Measurements from ENCODE around the gene FRMD3. TPM values are rescaled to one million over a fixed set of nuclear protein-coding genes. Genes with fewer than 3 reads are reported as not detected.

The FRMD3 gene
- total RNA-seq, 2 donors from 2014 or later = 0.38 to 0.46 TPM

DNA sequence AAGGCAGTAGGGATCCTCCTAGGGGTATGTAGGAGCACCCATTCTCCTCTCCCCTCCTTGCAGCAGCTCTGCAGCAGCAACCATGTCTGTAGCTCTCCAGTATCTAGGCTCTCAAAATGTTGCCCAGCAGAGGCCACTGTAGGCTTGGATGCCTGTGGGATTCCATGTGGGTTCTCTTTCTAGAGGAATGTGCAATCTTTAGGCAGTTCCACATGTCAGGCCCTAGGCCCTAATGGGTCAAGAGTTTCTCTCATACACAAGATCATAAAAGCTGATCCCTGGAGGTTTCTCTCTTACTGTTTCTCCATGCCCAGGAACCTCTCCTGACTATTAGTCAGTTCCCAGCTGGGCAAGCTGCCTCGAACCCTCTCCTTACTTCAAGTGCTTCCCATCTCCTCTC, 215.8 kb downstream of the FRMD3 start:
- Mint-ChIP-seq H3K4me3 (no peak overlapping the region), H3K27me3 (ENCODE audit: low read depth) (no peaks in the 10 kb centered on the region), H3K4me1 (ENCODE audit: low read depth) (no peaks in the 10 kb centered on the region), H3K36me3 (ENCODE audit: insufficient read depth in 2 of 2) (peaks cover 0 to 3% of the 10 kb centered on the region in 2 donors), H3K9me3 (peaks cover 10 to 13% of the 10 kb centered on the region in 2 donors), H3K27ac (no peak overlapping the region)
- DNase-seq (no peak), ATAC-seq (replicated peaks in 1 of 2) (no peak)

DNA sequence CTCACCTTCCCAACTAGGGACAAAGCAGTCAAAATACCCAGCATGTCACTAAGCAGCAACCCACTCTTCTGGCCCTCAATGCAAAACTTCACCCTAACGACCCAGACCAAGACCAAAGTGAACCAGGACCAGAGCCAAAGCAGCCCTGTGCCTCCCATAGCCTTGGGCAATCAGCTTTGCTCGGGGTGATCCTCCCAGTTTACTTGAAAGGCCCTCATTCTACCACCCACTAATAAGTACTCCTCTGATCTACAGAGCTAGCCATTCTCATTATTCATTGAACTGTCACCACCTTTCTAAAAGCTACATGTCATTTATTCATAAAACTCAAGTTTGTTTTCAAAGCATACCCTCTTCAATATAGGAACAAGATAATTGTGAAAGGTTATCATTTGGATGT, 221.0 kb downstream of the FRMD3 start:
- H3K27ac Mint-ChIP-seq = no peak overlapping the region
- H3K9me3 Mint-ChIP-seq = peaks cover 6 to 13% of the 10 kb centered on the region in 2 donors
- no peak for ATAC-seq (replicated peaks in 1 of 2)
- no peaks in the 10 kb centered on the region for H3K4me1 Mint-ChIP-seq (ENCODE audit: low read depth)
- no peaks in the 10 kb centered on the region for H3K27me3 Mint-ChIP-seq (ENCODE audit: low read depth)
- DNase-seq = no peak
- no peak overlapping the region for H3K4me3 Mint-ChIP-seq
- H3K36me3 Mint-ChIP-seq (ENCODE audit: insufficient read depth in 2 of 2) = peaks cover 0 to 3% of the 10 kb centered on the region in 2 donors

DNA sequence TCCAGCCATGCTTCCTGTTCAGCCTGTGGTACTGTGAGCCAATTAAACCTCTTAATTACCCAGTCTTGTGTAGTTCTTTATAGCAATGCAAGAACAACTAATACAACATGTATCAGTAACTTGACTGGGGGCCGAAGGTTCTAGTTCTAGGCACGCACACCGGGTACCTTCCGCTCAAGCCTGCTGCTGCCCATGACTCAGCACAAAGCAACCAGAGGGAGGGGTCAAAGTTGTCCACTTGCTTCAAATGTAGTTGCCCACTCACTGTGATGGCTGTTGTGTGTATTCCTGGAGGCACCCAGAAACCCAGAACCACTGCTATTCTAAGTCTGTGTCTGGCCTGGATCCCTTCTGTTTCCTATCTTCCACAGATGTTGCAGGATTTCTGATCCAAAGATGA, 222.6 kb downstream of the FRMD3 start:
- Mint-ChIP-seq H3K4me1 (ENCODE audit: low read depth) (no peaks in the 10 kb centered on the region), H3K27ac (no peak overlapping the region), H3K9me3 (peaks cover 6 to 9% of the 10 kb centered on the region in 2 donors), H3K27me3 (ENCODE audit: low read depth) (no peaks in the 10 kb centered on the region), H3K4me3 (no peak overlapping the region), H3K36me3 (ENCODE audit: insufficient read depth in 2 of 2) (no peaks in the 10 kb centered on the region)
- DNase-seq (no peak), ATAC-seq (replicated peaks in 1 of 2) (no peak)

DNA sequence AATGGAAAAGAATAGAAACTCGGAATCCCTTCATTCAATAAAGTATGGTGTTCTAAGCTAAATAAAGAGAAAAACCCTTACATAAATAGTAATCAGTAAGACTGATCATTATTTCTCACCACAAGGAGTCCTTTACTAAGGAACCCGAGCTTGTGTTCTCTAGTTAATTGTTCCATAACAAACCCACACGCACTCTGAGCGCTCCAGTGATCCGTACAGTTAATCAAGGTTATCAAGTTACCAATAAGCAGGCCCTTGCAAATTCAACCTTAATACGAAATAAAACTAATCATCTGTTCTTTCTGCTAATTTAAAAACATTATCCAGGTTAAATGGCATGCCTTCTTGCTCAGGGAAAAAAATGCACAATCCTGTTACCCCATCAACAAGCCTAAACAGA, 224.4 kb downstream of the FRMD3 start:
- no peak for DNase-seq
- Mint-ChIP-seq H3K27ac (no peak overlapping the region), H3K36me3 (ENCODE audit: insufficient read depth in 2 of 2) (no peaks in the 10 kb centered on the region), H3K4me3 (no peak overlapping the region), H3K4me1 (ENCODE audit: low read depth) (no peaks in the 10 kb centered on the region), H3K9me3 (no peaks in the 10 kb centered on the region), H3K27me3 (ENCODE audit: low read depth) (no peaks in the 10 kb centered on the region)
- ATAC-seq (replicated peaks in 1 of 2) = no peak

DNA sequence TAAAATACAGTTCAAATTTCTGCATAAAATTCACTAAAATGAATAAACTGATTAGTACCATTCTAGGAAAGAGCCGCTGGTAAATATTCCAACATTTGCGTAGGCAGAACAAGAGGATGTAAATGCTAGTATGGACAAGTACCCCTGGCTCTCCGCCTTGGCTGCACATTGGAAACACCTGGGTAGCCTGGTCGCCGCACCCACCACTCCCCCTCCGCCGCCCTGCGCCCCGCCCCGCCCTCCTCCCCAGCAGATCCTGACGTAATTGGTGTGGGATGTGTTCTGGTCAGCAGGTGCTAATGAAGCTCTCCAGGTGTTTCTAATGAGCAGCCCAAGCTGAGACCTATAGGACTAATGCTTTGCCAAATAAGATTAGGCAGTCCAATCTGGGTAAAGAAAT, 225.7 kb downstream of the FRMD3 start:
- Mint-ChIP-seq H3K4me3 (no peak overlapping the region), H3K27me3 (ENCODE audit: low read depth) (no peaks in the 10 kb centered on the region), H3K4me1 (ENCODE audit: low read depth) (no peaks in the 10 kb centered on the region), H3K36me3 (ENCODE audit: insufficient read depth in 2 of 2) (no peaks in the 10 kb centered on the region), H3K27ac (no peak overlapping the region), H3K9me3 (no peaks in the 10 kb centered on the region)
- DNase-seq (no peak), ATAC-seq (replicated peaks in 1 of 2) (no peak)

DNA sequence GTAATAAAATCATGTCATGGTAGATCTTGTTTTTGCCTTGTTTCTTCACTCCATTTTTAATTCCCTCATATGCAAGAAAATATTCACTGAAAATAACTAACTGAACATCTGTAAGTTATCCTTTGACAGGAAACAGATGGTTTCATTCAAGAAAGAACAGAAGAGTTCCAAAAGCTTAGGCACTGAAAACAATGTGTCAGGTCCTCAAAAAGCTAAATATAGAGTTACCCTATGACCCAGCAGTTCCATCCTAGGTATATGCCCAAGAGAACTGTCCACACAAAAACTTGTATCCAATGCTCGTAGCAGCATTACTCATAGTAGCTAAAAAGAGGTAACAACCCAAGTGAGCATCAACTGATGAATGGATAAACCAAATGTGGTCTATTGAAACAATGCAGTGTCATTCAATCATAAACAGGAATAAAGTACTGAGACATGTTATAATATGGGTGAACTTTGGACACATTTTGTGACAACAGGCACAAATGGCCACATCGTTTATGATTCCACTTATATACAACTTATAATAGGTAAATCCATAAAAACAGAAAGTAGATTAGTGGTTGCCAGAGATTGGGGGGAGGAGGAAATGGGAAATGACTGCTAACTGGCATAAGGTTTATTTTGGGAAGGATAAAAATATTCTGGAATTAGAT, 231.0 kb downstream of the FRMD3 start:
- no peaks in the 10 kb centered on the region for H3K4me1 Mint-ChIP-seq (ENCODE audit: low read depth)
- ATAC-seq (replicated peaks in 1 of 2) (no peak), DNase-seq (no peak)
- no peak overlapping the region for H3K4me3 Mint-ChIP-seq
- H3K27ac Mint-ChIP-seq = peak overlapping the region; percentile 51
- H3K27me3 Mint-ChIP-seq (ENCODE audit: low read depth) = no peaks in the 10 kb centered on the region
- H3K9me3 Mint-ChIP-seq = no peaks in the 10 kb centered on the region
- H3K36me3 Mint-ChIP-seq (ENCODE audit: insufficient read depth in 2 of 2) = no peaks in the 10 kb centered on the region

DNA sequence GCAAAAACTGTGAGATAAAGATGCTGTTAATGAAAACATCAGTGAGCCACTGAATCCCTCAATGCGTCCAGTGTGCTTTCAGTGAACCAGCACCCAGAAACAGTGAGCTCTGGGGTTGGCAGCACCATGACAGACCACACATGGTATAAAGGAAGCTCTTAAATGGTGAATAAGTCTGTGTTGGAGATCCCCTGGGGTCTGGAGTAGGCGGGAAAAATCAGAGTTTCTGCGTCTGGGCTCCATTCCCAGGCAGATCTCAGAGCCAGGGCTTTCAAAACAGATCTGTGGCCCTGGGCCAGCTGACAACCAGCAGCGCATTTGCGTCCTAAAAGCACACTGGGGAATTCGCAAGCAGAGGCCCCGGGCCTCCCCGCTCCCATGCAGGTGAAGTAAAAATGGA, 233.5 kb downstream of the FRMD3 start:
- no peaks in the 10 kb centered on the region for H3K27me3 Mint-ChIP-seq (ENCODE audit: low read depth)
- H3K4me1 Mint-ChIP-seq (ENCODE audit: low read depth) = peaks cover 1% of the 10 kb centered on the region
- no peak for ATAC-seq (replicated peaks in 1 of 2)
- H3K27ac Mint-ChIP-seq = no peak overlapping the region
- H3K4me3 Mint-ChIP-seq = no peak overlapping the region
- no peaks in the 10 kb centered on the region for H3K36me3 Mint-ChIP-seq (ENCODE audit: insufficient read depth in 2 of 2)
- no peaks in the 10 kb centered on the region for H3K9me3 Mint-ChIP-seq
- no peak for DNase-seq

DNA sequence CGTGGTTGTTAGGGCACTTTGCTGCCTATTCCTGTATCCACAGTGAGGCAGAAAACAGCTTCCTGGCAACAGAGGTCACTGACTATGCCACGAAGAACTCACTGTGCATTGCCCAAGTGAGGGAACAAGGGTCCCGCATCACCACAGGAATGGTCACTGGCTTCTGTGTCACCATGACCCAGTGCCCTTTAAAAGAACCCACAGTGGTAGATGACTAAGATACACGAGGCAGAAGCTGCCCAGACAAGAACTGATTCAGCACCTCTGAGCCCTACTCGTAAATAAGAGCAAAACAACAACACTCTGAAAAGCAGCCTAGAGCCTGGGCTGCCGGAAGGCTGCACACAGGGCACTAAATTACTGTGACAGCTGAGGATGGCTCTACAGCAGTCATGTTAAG, 238.6 kb downstream of the FRMD3 start:
- Mint-ChIP-seq H3K27me3 (ENCODE audit: low read depth) (no peaks in the 10 kb centered on the region), H3K4me3 (no peak overlapping the region), H3K9me3 (no peaks in the 10 kb centered on the region), H3K36me3 (ENCODE audit: insufficient read depth in 2 of 2) (no peaks in the 10 kb centered on the region), H3K4me1 (ENCODE audit: low read depth) (peaks cover 5% of the 10 kb centered on the region), H3K27ac (no peak overlapping the region)
- DNase-seq (no peak), ATAC-seq (replicated peaks in 1 of 2) (peak; percentile 46 to 69)

DNA sequence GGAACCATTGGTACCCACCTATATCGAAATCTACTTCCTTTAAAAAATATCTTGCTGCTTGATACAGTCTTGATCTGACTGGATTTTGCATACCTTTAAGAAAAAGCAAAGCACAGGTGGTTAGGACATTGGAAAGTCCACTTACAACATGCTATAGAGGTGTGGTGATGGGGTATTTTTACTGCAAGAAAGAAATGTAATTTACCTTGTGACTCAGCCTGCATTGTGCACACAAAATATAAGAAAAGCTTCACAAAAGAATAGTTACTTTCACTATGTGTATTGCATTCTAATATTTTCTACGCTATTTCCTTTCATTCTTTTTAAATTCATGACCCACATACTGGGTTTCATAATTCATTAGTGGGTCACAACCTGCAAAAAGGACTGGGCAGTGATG, 239.1 kb downstream of the FRMD3 start:
- Mint-ChIP-seq H3K27me3 (ENCODE audit: low read depth) (no peaks in the 10 kb centered on the region), H3K4me3 (no peak overlapping the region), H3K4me1 (ENCODE audit: low read depth) (peaks cover 5% of the 10 kb centered on the region), H3K36me3 (ENCODE audit: insufficient read depth in 2 of 2) (no peaks in the 10 kb centered on the region), H3K27ac (no peak overlapping the region), H3K9me3 (no peaks in the 10 kb centered on the region)
- ATAC-seq (replicated peaks in 1 of 2) (peak in 1 of 2 donors; percentile 17), DNase-seq (no peak)

DNA sequence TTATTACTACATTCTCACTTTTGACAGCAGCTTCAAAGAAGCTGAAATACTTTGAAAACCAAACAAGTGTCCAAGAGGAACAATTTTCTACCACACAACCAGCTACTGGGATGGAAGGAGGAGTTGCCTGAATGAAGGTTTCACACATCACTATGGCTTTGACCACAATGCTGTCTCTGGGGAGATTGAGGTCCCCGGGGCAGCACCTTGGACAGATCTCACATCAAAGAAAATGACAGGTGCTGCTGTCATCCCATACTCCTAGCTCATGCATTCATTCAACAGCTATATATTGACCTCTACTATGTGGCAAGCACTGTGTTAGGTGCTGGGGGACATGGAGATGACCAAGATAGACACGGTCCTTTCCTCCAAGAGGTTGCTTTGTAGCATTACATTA, 242.1 kb downstream of the FRMD3 start:
- Mint-ChIP-seq H3K9me3 (no peaks in the 10 kb centered on the region), H3K27ac (no peak overlapping the region), H3K36me3 (ENCODE audit: insufficient read depth in 2 of 2) (no peaks in the 10 kb centered on the region), H3K4me1 (ENCODE audit: low read depth) (peaks cover 5% of the 10 kb centered on the region), H3K4me3 (no peak overlapping the region), H3K27me3 (ENCODE audit: low read depth) (no peaks in the 10 kb centered on the region)
- DNase-seq (no peak), ATAC-seq (replicated peaks in 1 of 2) (no peak)

DNA sequence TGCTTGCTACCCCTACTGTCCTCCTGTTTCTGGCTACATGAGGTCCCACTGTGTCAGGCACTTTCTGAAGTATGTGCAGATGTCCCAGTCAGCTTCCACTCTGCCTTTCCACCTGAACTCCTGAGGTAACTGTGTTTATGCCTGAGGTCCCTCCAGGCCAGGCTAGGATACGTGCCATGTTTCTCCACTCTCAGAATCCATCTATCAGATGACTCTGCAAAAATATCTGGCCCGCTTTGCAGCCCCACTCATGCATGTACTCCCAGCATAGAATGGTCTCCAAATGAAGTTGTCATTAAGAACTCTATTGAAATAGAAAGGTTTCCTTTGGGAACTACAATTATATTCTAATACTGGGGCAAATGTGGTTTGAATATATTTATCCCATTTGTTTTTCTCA, 243.4 kb downstream of the FRMD3 start:
- DNase-seq (no peak), ATAC-seq (replicated peaks in 1 of 2) (no peak)
- H3K4me3 Mint-ChIP-seq = no peak overlapping the region
- no peak overlapping the region for H3K27ac Mint-ChIP-seq
- no peaks in the 10 kb centered on the region for H3K9me3 Mint-ChIP-seq
- H3K4me1 Mint-ChIP-seq (ENCODE audit: low read depth) = peaks cover 5% of the 10 kb centered on the region
- no peaks in the 10 kb centered on the region for H3K27me3 Mint-ChIP-seq (ENCODE audit: low read depth)
- H3K36me3 Mint-ChIP-seq (ENCODE audit: insufficient read depth in 2 of 2) = no peaks in the 10 kb centered on the region

DNA sequence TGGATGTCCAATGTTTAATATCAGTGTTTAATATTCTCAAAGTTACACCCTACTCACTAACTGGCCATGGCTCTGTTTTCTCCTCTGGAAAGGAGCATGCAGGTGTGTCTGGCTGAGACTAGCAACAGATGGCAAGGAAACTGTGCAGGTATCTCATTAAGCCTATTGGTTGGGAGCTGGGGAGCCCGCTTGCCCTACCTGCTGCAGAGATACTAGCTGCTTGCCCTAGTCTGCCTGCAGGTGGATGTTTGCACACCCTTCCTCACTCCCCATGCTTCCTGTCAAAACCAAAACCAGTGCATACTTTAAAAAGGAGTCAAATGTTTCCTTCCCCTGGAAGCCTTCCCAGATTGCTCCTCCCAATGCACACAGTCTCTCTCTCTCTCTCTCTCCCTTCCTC, 247.0 kb downstream of the FRMD3 start:
- Mint-ChIP-seq H3K27ac (no peak overlapping the region), H3K4me3 (no peak overlapping the region), H3K36me3 (ENCODE audit: insufficient read depth in 2 of 2) (no peaks in the 10 kb centered on the region), H3K4me1 (ENCODE audit: low read depth) (no peaks in the 10 kb centered on the region), H3K9me3 (no peaks in the 10 kb centered on the region), H3K27me3 (ENCODE audit: low read depth) (no peaks in the 10 kb centered on the region)
- DNase-seq (no peak), ATAC-seq (replicated peaks in 1 of 2) (no peak)

DNA sequence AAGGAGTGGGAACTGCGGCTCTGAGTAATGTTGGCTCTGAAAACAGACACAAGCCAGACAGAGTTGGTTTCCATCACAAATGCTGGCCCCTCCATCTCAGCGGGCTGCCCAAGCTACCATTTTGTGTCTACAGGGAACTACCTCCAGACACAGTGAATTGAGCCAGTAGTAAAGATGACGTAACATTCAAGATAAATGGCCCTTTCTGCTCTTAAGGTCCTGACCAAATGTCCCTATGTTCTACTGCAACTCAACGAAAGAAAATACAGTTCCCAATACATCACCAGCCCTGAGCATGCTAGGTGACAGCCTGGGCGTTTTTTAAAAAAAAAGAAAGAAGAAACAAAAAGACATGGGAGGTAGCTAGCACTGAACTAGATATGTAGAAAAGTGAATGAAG, 247.5 kb downstream of the FRMD3 start:
- Mint-ChIP-seq H3K27ac (no peak overlapping the region), H3K9me3 (no peaks in the 10 kb centered on the region), H3K4me3 (no peak overlapping the region), H3K27me3 (ENCODE audit: low read depth) (no peaks in the 10 kb centered on the region), H3K36me3 (ENCODE audit: insufficient read depth in 2 of 2) (no peaks in the 10 kb centered on the region), H3K4me1 (ENCODE audit: low read depth) (no peaks in the 10 kb centered on the region)
- no peak for DNase-seq
- no peak for ATAC-seq (replicated peaks in 1 of 2)

DNA sequence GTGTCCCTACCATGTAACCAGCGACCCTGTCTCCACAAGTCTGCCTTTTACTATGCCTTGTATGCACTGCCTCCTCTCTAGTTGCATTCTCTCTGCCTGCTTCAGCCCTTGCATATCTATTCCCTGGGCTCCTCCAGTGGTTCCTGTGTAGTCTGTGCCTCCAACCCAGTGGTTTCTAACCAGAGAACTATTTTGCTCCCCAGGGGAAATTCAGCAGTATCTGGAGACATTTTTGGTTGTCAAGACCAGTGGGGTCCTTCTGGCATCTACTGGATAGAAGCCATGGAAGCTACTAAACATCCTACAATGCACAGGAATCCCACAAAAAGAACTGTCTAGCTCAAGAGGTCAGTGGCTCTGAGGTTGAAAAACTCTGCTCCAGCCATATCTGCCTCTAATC, 251.2 kb downstream of the FRMD3 start:
- ATAC-seq (replicated peaks in 1 of 2) (no peak), DNase-seq (no peak)
- no peaks in the 10 kb centered on the region for H3K27me3 Mint-ChIP-seq (ENCODE audit: low read depth)
- H3K27ac Mint-ChIP-seq = no peak overlapping the region
- H3K9me3 Mint-ChIP-seq = no peaks in the 10 kb centered on the region
- no peak overlapping the region for H3K4me3 Mint-ChIP-seq
- no peaks in the 10 kb centered on the region for H3K36me3 Mint-ChIP-seq (ENCODE audit: insufficient read depth in 2 of 2)
- H3K4me1 Mint-ChIP-seq (ENCODE audit: low read depth) = no peaks in the 10 kb centered on the region
